Left lobe of liver (tissue), 2 donors: ENCODE measurements around the gene HERC5. TPM values are rescaled to one million over a fixed set of nuclear protein-coding genes. Genes with fewer than 3 reads are reported as not detected.
A peak's percentile ranks its signal among the peaks of the same experiment; 100 is the strongest.
"Not testable (repeated sequence)": the region's sequence is repeated elsewhere in the genome, so short reads cannot be mapped to it uniquely, and the experiment has no call there.

Source experiments
- ATAC-seq: fragments of 200-7000 bp; cut with Tn5 transposase; one replicate; pipeline ENCODE4 v1.9.1; 2020; ENCODE audit warnings: mild to moderate bottlenecking, moderate library complexity
- DNase-seq: peaks from one replicate; pipeline ENCODE4 v3.0.0-alpha.2; 2020; ENCODE audit warnings: low spot score
- total RNA-seq: library from RNA; stranded (reverse); gene quantifications from one replicate; pipeline ENCODE4 v1.2.1, GENCODE V29; 2021
- donor health status: DM: no; HTN: no; CAD: no; lungs with moderate emphysema.
- donor health status: DM: no; HTN: yes; CAD: no.

HERC5 gene
- total RNA-seq, 1 donor from 2014 or later: 1.4 TPM

- ATAC-seq (no peak), DNase-seq (no peak)
Observed at GRCh38 chr4:88517825-88518224, 60.9 kb downstream of the HERC5 start.

DNA sequence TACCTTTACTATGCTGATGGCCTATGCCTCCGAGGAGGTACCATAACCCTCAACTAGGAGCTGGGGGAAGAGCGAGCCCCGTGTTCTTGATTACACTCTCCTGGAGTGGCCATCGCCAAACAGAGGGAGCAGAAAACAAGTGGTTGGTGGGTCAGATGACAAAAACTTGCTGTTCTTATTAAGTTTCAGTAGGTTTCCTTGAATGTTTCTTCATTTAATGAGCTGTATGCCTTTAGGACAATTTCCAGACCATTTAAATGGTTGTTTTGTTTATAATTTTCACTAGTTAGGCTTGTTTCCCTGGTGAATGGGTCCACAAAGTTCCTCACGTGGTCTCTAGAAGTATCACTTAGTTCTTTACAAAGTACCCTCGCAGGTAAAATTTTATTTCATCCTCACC is 62.0 kb downstream of the HERC5 start:
- DNase-seq: no peak
- no peak for ATAC-seq

DNA sequence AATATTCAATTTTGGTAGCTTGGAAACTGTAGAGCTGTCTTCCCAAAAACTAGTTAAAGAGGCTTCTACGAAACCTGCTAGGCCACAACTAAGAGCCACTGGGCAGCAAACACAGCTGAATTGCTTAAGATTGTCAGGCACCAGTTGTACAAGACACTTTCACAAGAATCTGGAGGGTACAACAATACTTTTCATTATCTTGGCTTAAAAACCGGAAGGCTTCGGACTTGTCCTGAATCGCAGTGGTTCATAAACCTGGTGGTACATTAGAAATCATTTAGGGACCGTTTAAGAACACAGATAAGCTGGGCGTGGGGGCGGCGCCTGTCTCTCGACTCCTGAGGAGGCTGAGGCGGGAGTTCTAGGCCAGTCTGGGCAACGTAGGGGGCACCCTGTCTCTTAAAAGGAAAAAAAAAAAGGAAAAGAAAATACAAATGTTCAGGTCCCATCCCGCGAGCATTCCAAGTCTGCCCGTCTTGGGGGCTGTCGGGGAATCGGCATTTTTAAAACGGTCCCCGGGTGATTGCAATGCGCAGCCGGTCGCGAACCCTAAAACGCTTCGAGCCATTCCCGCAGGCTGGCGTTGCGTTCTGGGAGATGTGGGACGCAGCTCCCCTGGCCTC is 65.9 kb downstream of the HERC5 start:
- no peak for DNase-seq
- ATAC-seq: peak; percentile 39

- ATAC-seq: peak; percentile 97
- peak; percentile 96 for DNase-seq
Observed at GRCh38 chr4:88523325-88524129, 66.6 kb downstream of the HERC5 start, which contains the start of gene PYURF. Gene PYURF (minus strand): TSS chr4:88523776. CDS start chr4:88523700, 76 bp downstream.

GRCh38 chr4:88524171-88524570 is 67.3 kb downstream of the HERC5 start:
- no peak for DNase-seq
- ATAC-seq: no peak

DNA sequence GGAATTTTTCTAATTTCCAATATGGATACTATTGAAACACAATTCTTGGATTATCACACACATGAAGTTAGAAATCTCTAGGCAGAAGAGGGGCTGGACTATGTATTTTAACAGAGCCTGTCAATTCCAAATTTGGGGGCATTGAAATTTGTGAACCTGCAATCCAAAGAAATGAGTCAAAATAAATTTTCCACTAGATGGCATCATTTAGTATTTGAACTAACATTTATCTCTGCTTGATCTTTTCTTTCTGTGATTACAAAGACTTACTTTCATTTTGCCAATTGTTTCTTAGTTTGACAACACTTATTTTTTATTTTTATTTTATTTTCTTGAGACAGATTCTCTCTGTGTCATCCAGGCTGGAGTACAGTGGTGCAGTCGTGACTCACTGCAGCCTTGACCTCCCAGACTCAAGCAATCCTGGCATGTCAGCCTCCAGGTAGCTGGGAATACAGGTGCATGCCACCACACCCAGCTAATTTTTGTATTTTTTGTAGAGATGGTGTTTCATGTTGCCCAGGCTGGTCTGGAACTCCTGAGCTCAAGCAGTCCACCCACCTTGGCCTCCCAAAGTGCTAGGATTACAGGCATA is 69.4 kb downstream of the HERC5 start:
- no peak for ATAC-seq
- no peak for DNase-seq

- DNase-seq (no peak), ATAC-seq (no peak)
Observed at GRCh38 chr4:88527787-88528186, 70.9 kb downstream of the HERC5 start.

- DNase-seq (no peak), ATAC-seq (no peak)
Observed at GRCh38 chr4:88528861-88529260, 71.9 kb downstream of the HERC5 start.

GRCh38 chr4:88531549-88531948 is 74.6 kb downstream of the HERC5 start:
- no peak for ATAC-seq
- no peak for DNase-seq

GRCh38 chr4:88533088-88533790 is 76.3 kb downstream of the HERC5 start:
- ATAC-seq: no peak
- DNase-seq: no peak

- ATAC-seq: no peak
- no peak for DNase-seq
Observed at GRCh38 chr4:88533937-88534750, 77.2 kb downstream of the HERC5 start.

DNA sequence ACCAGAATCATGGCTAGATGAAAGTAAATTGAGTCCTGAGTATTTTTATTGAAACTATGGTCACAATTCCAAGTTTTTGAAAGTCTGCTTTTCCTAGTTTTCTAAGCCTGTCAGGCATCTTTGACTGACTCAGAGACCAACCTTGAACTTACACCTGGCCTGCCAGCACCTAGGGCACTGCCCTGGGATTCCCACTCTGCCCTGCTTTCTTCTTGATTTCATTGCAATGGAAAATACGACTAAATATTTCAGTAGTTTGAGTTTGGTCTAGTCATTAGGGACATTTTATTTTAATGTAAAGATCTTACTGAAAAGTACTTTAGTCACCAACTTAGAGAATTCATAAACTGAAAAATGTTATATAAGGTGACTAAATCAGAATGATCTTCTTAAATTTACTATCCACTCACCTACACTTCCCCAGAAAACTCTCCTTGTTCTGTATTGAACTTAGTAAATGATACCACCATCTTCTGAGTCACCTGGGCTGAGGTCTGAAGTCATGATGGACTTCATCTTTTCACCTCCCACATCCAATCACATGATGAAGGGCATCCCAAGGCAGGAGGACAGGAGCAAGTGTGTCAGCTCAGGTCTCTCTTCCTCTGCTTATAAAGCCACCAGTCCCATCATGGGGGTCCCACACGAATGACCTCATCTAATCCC is 78.3 kb downstream of the HERC5 start:
- DNase-seq (no peak), ATAC-seq (no peak)

- ATAC-seq: no peak
- no peak for DNase-seq
Observed at GRCh38 chr4:88537709-88538108, 80.8 kb downstream of the HERC5 start.

DNA sequence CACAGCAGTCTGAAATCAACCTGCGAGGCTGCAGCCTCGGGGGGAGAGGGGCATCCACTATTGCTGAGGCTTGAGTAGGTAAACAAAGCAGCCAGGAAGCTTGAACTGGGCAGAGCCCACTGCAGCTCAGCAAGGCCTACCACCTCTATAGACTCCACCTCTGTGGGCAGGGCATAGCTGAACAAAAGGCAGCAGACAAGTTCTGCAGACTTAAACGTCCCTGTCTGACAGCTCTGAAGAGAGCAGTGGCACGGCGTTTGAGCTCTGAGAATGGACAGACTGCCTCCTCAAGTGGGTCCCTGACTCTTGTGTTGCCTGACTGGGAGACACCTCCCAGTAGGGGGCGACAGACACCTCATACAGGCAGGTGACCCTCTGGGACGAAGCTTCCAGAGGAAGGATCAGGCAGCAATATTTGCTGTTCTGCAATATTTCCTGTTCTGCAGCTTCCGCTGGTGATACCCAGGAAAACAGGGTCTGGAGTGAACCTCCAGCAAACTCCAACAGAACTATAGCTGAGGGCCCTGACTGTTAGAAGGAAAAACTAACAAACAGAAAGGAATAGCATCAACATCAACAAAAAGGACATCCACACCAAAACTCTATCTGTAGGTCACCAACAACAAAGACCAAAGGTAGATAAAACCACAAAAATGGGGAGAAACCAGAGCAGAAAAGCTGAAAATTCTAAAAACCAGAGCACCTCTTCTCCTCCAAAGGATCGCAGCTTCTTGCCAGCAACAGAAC is 82.6 kb downstream of the HERC5 start:
- ATAC-seq: not testable (repeated sequence)
- peak; percentile 73 for DNase-seq

GRCh38 chr4:88549815-88550214 is 92.9 kb downstream of the HERC5 start:
- DNase-seq: no peak
- ATAC-seq: no peak
